K562 (cell line): ENCODE data around the gene EVPL. TPM values are rescaled to one million over a fixed set of nuclear protein-coding genes. Genes with fewer than 3 reads are reported as not detected.

Source experiments
- ARID1B ChIP-seq: fragments of 450-650 bp; IDR thresholded peaks from 2 replicates; pipeline ENCODE4 v1.6.1; 2016; ENCODE audit warnings: antibody characterized with exemption, mild to moderate bottlenecking, inconsistent platforms
- ATF7 ChIP-seq: fragments of 450-650 bp; IDR thresholded peaks from 2 replicates; pipeline ENCODE4 v1.7.1; 2014; ENCODE audit warnings: mild to moderate bottlenecking, moderate library complexity
- CBFA2T2 ChIP-seq: fragments of 450-650 bp; conservative IDR thresholded peaks from 2 replicates; pipeline ENCODE4 v1.6.1; 2017; ENCODE audit warnings: mild to moderate bottlenecking
- CREM ChIP-seq: IDR thresholded peaks from 2 replicates; pipeline ENCODE4 v1.6.1; 2014; ENCODE audit warnings: antibody characterized with exemption, low read depth
- CTBP1 ChIP-seq: fragments of 450-650 bp; IDR thresholded peaks from 2 replicates; pipeline ENCODE4 v1.6.1; 2016; ENCODE audit warnings: borderline replicate concordance
- ELF4 ChIP-seq: fragments of 450-650 bp; formaldehyde crosslinking; IDR thresholded peaks from 2 replicates; pipeline ENCODE4 v1.4.0; 2022; ENCODE audit warnings: missing genetic modification characterization
- EP400 ChIP-seq: fragments of 450-650 bp; IDR thresholded peaks from 2 replicates; pipeline ENCODE4 v1.6.1; 2017; ENCODE audit warnings: antibody characterized with exemption, mild to moderate bottlenecking, moderate library complexity
- ETV1 ChIP-seq: fragments of 450-650 bp; conservative IDR thresholded peaks from 2 replicates; pipeline ENCODE4 v1.6.1; 2016; ENCODE audit warnings: missing genetic modification characterization, control low read depth, low read depth, missing compliant biosample characterization
- HLTF ChIP-seq: fragments of 450-650 bp; IDR thresholded peaks from 2 replicates; pipeline ENCODE4 v1.6.1; 2016
- MTA2 ChIP-seq: fragments of 450-650 bp; IDR thresholded peaks from 2 replicates; pipeline ENCODE4 v1.6.1; 2016; ENCODE audit warnings: low read depth
- NR2C2 ChIP-seq, 2 experiments: fragments of 200-800 bp in 1 of 2; sonication (Bioruptor generic) in 1 of 2; sonication (generic) in 1 of 2; formaldehyde crosslinking in 1 of 2; IDR thresholded peaks; 2 replicates each; pipeline versions ENCODE4 v1.6.1 to v1.8.0; 2016 to 2022; ENCODE audit warnings: mild to moderate bottlenecking in 1 of 2, missing compliant biosample characterization in 1 of 2, missing genetic modification characterization in 1 of 2, missing genetic modification reagents in 1 of 2
- PATZ1 ChIP-seq: fragments of 250-450 bp; sonication (Bioruptor Pico); IDR thresholded peaks from 2 replicates; pipeline ENCODE4 v1.5.0; 2020; ENCODE audit warnings: mild to moderate bottlenecking, borderline replicate concordance
- PML ChIP-seq: IDR thresholded peaks from 2 replicates; pipeline ENCODE4 v1.6.1; 2012; ENCODE audit warnings: low read length, inconsistent platforms
- POLR2B ChIP-seq: fragments of 450-650 bp; IDR thresholded peaks from 2 replicates; pipeline ENCODE4 v1.6.1; 2018; ENCODE audit warnings: low read depth; ENCODE audit not compliant: partially characterized antibody
- SMARCA4 ChIP-seq: fragments of 450-650 bp; IDR thresholded peaks from 2 replicates; pipeline ENCODE4 v1.6.1; 2016
- SOX6 ChIP-seq: fragments of 450-650 bp; IDR thresholded peaks from 2 replicates; pipeline ENCODE4 v1.6.1; 2014; ENCODE audit warnings: mild to moderate bottlenecking
- SRF ChIP-seq, 2 experiments: fragments of 250-450, 450-650 bp in 1 of 2; sonication (Bioruptor Pico) in 1 of 2; sonication (generic) in 1 of 2; formaldehyde crosslinking; IDR thresholded peaks; 2 replicates each; pipeline versions ENCODE4 v1.5.0 to v1.5.1; 2020 to 2022; ENCODE audit warnings: mild to moderate bottlenecking in 1 of 2, missing genetic modification reagents in 1 of 2
- SRSF3 ChIP-seq: fragments of 200-400 bp; formaldehyde crosslinking; IDR thresholded peaks from 2 replicates; pipeline ENCODE4 v1.6.1; 2016; ENCODE audit warnings: mild to moderate bottlenecking, low read length, moderate library complexity; ENCODE audit not compliant: insufficient read depth
- TRIM24 ChIP-seq, 2 experiments: fragments of 450-650 bp; IDR thresholded peaks; 2 replicates each; pipeline ENCODE4 v1.6.1; 2016
- polyA plus RNA-seq, 8 experiments: library from polyadenylated mRNA; depleted of rRNA in 4 of 8; stranded (reverse) in 5 of 8; unstranded in 3 of 8; fragments of >200 nt; fragmentation: Nextera tagmentation in 2 of 8; fragmentation: Illumina TruSeq in 1 of 8; extraction: Ambion mirVana in 2 of 8; extraction: Trizol in 1 of 8; gene quantifications; 2 replicates each; pipeline versions ENCODE4 v1.2.1 to v1.2.3, GENCODE V29; 2011 to 2014; ENCODE audit warnings: inconsistent platforms in 1 of 8, missing spikeins in 1 of 8
- total RNA-seq, 7 experiments: library from RNA; depleted of rRNA in 6 of 7; stranded (reverse); fragments of >200 nt in 6 of 7; fragmentation: Illumina TruSeq in 2 of 7; extraction: Trizol in 2 of 7; gene quantifications; 2 replicates each; pipeline versions ENCODE4 v1.2.1 to v1.2.3, GENCODE V29; 2011 to 2021; ENCODE audit warnings: low replicate concordance in 1 of 7
- TF ChIP-seq, protein P1 (sequence below), 2 experiments: fragments of 150-350 bp in 1 of 2; IDR thresholded peaks; 2 replicates each; pipeline ENCODE4 v1.6.1; 2012 to 2016; ENCODE audit warnings: low read depth in 2 of 2, low read length in 2 of 2, mild to moderate bottlenecking in 1 of 2, moderate library complexity in 1 of 2
- TF ChIP-seq, protein P2 (sequence below): fragments of 250-450 bp; sonication (Bioruptor Pico); IDR thresholded peaks from 2 replicates; pipeline ENCODE4 v1.4.0; 2020; ENCODE audit warnings: mild to moderate bottlenecking
- TF ChIP-seq, protein P3 (sequence below): fragments of 450-650 bp; IDR thresholded peaks from 2 replicates; pipeline ENCODE4 v1.6.1; 2016; ENCODE audit warnings: missing biosample characterization, missing genetic modification characterization

Gene EVPL
- total and polyA plus RNA-seq, 9 of the 15 experiments (the other 6 are each of a cell fraction or from before 2014, with no cell fraction given) = 0.08 to 0.18 (median 0.16) TPM; not detected in 5

DNA sequence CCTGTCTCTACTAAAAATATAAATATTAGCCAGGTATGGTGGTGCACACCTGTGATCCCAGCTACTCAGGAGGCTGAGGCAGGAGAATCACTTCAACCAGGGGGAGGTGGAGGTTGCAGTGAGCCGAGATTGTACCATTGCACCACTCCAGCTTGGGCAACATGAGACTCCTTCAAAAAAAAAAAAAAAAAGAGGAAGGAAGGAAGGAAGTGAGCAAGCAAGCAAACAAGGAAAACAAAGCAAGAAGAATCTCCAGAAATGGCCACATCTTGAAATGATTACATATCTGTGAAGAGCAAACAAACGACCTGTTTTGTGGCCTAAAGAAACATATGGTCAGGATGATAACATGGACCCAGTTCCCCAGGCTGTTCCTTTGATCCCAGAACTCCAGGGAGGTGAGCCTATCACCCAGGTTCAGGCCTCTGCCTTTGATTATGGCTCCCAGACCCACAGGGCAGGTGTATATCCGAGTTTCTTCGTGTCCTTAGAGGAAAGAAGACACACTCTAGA, 57.0 kb downstream of the EVPL start (continued):
- TF ChIP-seq ARID1B = peak; percentile 99
- TF ChIP-seq CTBP1 = peak; percentile 92; the same call in 1 of the 2 replicates
- peak; percentile 36 for TF ChIP-seq CREM
- TF ChIP-seq SMARCA4 = peak; percentile 98
- TF ChIP-seq, protein P1, sequence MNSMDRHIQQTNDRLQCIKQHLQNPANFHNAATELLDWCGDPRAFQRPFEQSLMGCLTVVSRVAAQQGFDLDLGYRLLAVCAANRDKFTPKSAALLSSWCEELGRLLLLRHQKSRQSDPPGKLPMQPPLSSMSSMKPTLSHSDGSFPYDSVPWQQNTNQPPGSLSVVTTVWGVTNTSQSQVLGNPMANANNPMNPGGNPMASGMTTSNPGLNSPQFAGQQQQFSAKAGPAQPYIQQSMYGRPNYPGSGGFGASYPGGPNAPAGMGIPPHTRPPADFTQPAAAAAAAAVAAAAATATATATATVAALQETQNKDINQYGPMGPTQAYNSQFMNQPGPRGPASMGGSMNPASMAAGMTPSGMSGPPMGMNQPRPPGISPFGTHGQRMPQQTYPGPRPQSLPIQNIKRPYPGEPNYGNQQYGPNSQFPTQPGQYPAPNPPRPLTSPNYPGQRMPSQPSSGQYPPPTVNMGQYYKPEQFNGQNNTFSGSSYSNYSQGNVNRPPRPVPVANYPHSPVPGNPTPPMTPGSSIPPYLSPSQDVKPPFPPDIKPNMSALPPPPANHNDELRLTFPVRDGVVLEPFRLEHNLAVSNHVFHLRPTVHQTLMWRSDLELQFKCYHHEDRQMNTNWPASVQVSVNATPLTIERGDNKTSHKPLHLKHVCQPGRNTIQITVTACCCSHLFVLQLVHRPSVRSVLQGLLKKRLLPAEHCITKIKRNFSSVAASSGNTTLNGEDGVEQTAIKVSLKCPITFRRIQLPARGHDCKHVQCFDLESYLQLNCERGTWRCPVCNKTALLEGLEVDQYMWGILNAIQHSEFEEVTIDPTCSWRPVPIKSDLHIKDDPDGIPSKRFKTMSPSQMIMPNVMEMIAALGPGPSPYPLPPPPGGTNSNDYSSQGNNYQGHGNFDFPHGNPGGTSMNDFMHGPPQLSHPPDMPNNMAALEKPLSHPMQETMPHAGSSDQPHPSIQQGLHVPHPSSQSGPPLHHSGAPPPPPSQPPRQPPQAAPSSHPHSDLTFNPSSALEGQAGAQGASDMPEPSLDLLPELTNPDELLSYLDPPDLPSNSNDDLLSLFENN (IDR thresholded peaks at IDR 0.05; ENCODE audit: low read depth in 2 of 2, low read length in 2 of 2) = peak in 1 of 2 experiments; percentile 82; a peak in 2 of 4 replicates
- TF ChIP-seq TRIM24 (IDR thresholded peaks at IDR 0.05) = peak; percentile 83 to 92
- peak; percentile 84 for TF ChIP-seq ETV1
- TF ChIP-seq SRSF3 = no peak
- TF ChIP-seq, protein P2, sequence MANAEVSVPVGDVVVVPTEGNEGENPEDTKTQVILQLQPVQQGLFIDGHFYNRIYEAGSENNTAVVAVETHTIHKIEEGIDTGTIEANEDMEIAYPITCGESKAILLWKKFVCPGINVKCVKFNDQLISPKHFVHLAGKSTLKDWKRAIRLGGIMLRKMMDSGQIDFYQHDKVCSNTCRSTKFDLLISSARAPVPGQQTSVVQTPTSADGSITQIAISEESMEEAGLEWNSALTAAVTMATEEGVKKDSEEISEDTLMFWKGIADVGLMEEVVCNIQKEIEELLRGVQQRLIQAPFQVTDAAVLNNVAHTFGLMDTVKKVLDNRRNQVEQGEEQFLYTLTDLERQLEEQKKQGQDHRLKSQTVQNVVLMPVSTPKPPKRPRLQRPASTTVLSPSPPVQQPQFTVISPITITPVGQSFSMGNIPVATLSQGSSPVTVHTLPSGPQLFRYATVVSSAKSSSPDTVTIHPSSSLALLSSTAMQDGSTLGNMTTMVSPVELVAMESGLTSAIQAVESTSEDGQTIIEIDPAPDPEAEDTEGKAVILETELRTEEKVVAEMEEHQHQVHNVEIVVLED (CRISPR knock-in tag) = no peak
- peak; percentile 86 for TF ChIP-seq ATF7
- no peak for TF ChIP-seq NR2C2 (CRISPR knock-in tag; IDR thresholded peaks at IDR 0.05)
- TF ChIP-seq NR2C2 (tag; IDR thresholded peaks at IDR 0.05) = peak; percentile 72
- peak in 1 of 2 experiments; percentile 95; a peak in 2 of 4 replicates for TF ChIP-seq SRF (CRISPR knock-in tag; IDR thresholded peaks at IDR 0.05)
- TF ChIP-seq PATZ1 (CRISPR knock-in tag) = no peak
- 0 out of 2 replicates have a peak, but pooled peaks have one; percentile 24 for TF ChIP-seq EP400
- TF ChIP-seq, protein P3, sequence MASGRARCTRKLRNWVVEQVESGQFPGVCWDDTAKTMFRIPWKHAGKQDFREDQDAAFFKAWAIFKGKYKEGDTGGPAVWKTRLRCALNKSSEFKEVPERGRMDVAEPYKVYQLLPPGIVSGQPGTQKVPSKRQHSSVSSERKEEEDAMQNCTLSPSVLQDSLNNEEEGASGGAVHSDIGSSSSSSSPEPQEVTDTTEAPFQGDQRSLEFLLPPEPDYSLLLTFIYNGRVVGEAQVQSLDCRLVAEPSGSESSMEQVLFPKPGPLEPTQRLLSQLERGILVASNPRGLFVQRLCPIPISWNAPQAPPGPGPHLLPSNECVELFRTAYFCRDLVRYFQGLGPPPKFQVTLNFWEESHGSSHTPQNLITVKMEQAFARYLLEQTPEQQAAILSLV (tag) = 0 out of 2 replicates have a peak, but pooled peaks have one; percentile 39
- peak; percentile 96 for TF ChIP-seq CBFA2T2
- peak; percentile 82; the same call in 1 of the 2 replicates for TF ChIP-seq HLTF
- peak; percentile 98 for TF ChIP-seq SOX6
- peak; percentile 96 for TF ChIP-seq MTA2
- TF ChIP-seq PML = peak; percentile 92
- peak; percentile 66 for TF ChIP-seq ELF4 (CRISPR knock-in tag)
- TF ChIP-seq POLR2B = no peak
